PFSK-1 (cell line): Measurements from ENCODE around the gene SDC4.

ENCODE experiments used
- FOXP2 ChIP-seq: optimal IDR thresholded peaks from 2 replicates; pipeline ENCODE3; 2011; ENCODE audit warnings: borderline replicate concordance, control low read depth, inconsistent platforms; ENCODE audit not compliant: insufficient read depth; ENCODE audit errors: extremely low read length, extremely low read depth
- POLR2AphosphoS5 ChIP-seq: IDR thresholded peaks from 2 replicates; pipeline ENCODE4 v1.6.1; 2012; ENCODE audit warnings: low read depth, mild to moderate bottlenecking, control low read depth, low read length, moderate library complexity
- SIN3A ChIP-seq: IDR thresholded peaks from 2 replicates; pipeline ENCODE4 v1.6.1; 2012; ENCODE audit warnings: mild to moderate bottlenecking, low read length, moderate library complexity, borderline replicate concordance; ENCODE audit not compliant: insufficient read depth
- TAF1 ChIP-seq: IDR thresholded peaks from 2 replicates; pipeline ENCODE4 v1.6.1; 2012; ENCODE audit warnings: low read length, control low read depth, borderline replicate concordance; ENCODE audit not compliant: insufficient read depth
- TF ChIP-seq, protein P1 (sequence below), 2 experiments: IDR thresholded peaks; 2 replicates each; pipeline versions ENCODE4 v1.6.1 to v1.8.0; 2011 to 2012; ENCODE audit warnings: low read depth in 2 of 2, low read length in 2 of 2, control low read depth in 1 of 2, inconsistent platforms in 1 of 2, mild to moderate bottlenecking in 1 of 2, moderate library complexity in 1 of 2; ENCODE audit not compliant: insufficient read depth in 1 of 2

SDC4 gene

GRCh38 chr20:45294003-45294368, 54.2 kb downstream of the SDC4 start:
- TF ChIP-seq TAF1 (no peak), POLR2AphosphoS5 (no peak), FOXP2 (no peak), SIN3A (no peak)
- TF ChIP-seq, protein P1, sequence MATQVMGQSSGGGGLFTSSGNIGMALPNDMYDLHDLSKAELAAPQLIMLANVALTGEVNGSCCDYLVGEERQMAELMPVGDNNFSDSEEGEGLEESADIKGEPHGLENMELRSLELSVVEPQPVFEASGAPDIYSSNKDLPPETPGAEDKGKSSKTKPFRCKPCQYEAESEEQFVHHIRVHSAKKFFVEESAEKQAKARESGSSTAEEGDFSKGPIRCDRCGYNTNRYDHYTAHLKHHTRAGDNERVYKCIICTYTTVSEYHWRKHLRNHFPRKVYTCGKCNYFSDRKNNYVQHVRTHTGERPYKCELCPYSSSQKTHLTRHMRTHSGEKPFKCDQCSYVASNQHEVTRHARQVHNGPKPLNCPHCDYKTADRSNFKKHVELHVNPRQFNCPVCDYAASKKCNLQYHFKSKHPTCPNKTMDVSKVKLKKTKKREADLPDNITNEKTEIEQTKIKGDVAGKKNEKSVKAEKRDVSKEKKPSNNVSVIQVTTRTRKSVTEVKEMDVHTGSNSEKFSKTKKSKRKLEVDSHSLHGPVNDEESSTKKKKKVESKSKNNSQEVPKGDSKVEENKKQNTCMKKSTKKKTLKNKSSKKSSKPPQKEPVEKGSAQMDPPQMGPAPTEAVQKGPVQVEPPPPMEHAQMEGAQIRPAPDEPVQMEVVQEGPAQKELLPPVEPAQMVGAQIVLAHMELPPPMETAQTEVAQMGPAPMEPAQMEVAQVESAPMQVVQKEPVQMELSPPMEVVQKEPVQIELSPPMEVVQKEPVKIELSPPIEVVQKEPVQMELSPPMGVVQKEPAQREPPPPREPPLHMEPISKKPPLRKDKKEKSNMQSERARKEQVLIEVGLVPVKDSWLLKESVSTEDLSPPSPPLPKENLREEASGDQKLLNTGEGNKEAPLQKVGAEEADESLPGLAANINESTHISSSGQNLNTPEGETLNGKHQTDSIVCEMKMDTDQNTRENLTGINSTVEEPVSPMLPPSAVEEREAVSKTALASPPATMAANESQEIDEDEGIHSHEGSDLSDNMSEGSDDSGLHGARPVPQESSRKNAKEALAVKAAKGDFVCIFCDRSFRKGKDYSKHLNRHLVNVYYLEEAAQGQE (IDR thresholded peaks at IDR 0.05; ENCODE audit: insufficient read depth in 1 of 2, low read depth in 2 of 2, low read length in 2 of 2): no peak

GRCh38 chr20:45293041-45294002, 54.9 kb downstream of the SDC4 start:
- TF ChIP-seq POLR2AphosphoS5: no peak
- no peak for TF ChIP-seq FOXP2
- TF ChIP-seq TAF1: no peak
- TF ChIP-seq, protein P1 (IDR thresholded peaks at IDR 0.05; ENCODE audit: insufficient read depth in 1 of 2, low read depth in 2 of 2, low read length in 2 of 2): no peak
- no peak for TF ChIP-seq SIN3A

- TF ChIP-seq FOXP2 (no peak), SIN3A (no peak), POLR2AphosphoS5 (no peak), TAF1 (no peak)
- TF ChIP-seq, protein P1 (IDR thresholded peaks at IDR 0.05; ENCODE audit: insufficient read depth in 1 of 2, low read depth in 2 of 2, low read length in 2 of 2): no peak
Measured at GRCh38 chr20:45292343-45292742, 55.9 kb downstream of the SDC4 start.

DNA sequence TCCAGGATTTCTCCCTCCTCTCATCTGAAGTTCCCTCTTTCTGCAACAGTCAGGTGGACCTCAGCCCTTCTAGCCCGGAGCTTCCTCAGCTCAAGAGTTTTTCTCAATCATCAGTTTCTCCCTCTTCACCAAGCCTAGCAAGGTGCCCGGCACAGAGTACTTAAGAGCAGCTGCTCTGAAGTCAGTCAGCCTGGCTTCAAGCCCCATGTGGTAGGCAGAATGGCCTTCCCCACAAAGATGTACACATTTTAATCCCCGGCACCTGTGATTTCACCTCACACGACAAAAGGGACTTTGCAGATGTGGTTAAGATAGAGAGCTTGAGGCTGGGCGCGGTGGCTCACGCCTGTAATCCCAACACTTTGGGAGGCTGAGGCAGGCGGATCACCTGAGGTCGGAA, 56.7 kb downstream of the SDC4 start:
- TF ChIP-seq POLR2AphosphoS5: no peak
- no peak for TF ChIP-seq SIN3A
- TF ChIP-seq FOXP2: no peak
- TF ChIP-seq, protein P1 (IDR thresholded peaks at IDR 0.05; ENCODE audit: insufficient read depth in 1 of 2, low read depth in 2 of 2, low read length in 2 of 2): no peak
- TF ChIP-seq TAF1: no peak
